ENCODE measurements around the gene POMT1. TPM values are rescaled to one million over a fixed set of nuclear protein-coding genes. Genes with fewer than 3 reads are reported as not detected.

Gene POMT1
- total RNA-seq, 1 donor: 32.6 TPM

DNA sequence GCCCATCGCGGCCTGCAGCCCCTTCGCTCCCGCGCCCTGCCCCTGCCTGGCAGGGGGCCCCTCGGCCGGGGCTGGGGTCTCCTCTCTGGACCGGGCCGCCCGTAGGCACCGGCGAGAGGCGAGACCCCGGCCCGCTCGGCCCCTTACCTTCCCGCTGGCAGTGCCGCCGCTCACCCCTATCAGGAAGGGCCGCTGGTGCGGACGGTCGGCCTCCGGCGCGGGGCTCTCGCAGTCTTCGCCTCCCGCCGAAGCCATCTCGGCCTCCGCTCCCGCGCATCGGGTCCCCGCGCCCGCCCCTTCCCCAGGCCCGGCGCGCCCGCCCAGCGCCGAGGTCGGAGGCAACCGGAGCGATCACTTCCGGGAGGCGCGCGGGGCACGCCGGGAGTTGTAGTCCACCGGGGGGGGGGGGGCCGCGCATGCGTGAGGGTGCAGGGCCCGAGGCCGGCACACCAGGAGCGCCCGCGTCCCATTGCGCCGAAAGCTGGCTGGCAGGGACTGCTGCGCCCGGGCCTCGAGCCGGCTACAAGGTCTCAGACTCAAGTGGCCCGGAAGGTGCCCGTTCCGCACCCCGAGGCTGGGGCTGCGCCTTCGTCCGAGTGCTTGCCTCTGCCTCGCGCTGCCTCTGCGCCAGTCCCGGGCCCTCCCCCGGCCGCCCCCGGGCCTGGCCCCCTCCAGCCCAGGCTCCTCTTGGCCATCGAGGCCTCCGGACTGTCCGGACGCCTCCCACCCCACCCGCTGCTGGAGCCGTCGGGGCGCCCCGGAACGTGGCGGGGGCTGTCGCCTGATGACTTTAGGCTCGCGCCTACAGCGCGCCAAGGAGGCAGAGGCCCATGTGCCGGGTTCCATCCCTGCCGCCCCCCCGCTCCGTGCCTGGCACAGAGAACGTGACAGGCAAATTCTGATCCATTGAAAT lies 28.5 kb downstream of the POMT1 start, which contains the start of gene UCK1:
Gene UCK1 (minus strand): TSS at position 344 of the 913 bp plus-strand sequence. CDS start 89 bp downstream, at position 255.
- H3K9me3 ChIP-seq (ENCODE audit: low read depth, low read length): no peaks in the 10 kb centered on the region
- peak; percentile 100 for DNase-seq (ENCODE audit: insufficient read length, low spot score, missing footprints)
- H3K4me3 ChIP-seq (ENCODE audit: insufficient read depth, low read length): peak within 1 kb of the TSS; percentile 85
- H3K4me1 ChIP-seq (ENCODE audit: insufficient read depth, low read length): peaks cover 7% of the 10 kb centered on the region
- peak within 1 kb of the TSS; percentile 85 for H2AFZ ChIP-seq (ENCODE audit: low read length)
- no peaks in the 10 kb centered on the region for H3K27me3 ChIP-seq (ENCODE audit: insufficient read depth, low read length)
- TF ChIP-seq, protein P1, sequence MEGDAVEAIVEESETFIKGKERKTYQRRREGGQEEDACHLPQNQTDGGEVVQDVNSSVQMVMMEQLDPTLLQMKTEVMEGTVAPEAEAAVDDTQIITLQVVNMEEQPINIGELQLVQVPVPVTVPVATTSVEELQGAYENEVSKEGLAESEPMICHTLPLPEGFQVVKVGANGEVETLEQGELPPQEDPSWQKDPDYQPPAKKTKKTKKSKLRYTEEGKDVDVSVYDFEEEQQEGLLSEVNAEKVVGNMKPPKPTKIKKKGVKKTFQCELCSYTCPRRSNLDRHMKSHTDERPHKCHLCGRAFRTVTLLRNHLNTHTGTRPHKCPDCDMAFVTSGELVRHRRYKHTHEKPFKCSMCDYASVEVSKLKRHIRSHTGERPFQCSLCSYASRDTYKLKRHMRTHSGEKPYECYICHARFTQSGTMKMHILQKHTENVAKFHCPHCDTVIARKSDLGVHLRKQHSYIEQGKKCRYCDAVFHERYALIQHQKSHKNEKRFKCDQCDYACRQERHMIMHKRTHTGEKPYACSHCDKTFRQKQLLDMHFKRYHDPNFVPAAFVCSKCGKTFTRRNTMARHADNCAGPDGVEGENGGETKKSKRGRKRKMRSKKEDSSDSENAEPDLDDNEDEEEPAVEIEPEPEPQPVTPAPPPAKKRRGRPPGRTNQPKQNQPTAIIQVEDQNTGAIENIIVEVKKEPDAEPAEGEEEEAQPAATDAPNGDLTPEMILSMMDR (IDR thresholded peaks at IDR 0.05; ENCODE audit: extremely low read depth, low read depth, low read length): no peak
- H4K20me1 ChIP-seq (ENCODE audit: insufficient read depth, low read length): peaks cover 5% of the 10 kb centered on the region
- peak within 1 kb of the TSS; percentile 56 for H3K27ac ChIP-seq (ENCODE audit: low read depth, low read length)
- peaks cover 17% of the 10 kb centered on the region for H3K79me2 ChIP-seq (ENCODE audit: insufficient read depth, low read length)
- peak within 1 kb of the TSS; percentile 94 for H3K4me2 ChIP-seq (ENCODE audit: insufficient read depth, low read length)
- peaks cover 22% of the 10 kb centered on the region for H3K36me3 ChIP-seq (ENCODE audit: insufficient read depth, low read length)

- DNase-seq (ENCODE audit: insufficient read length, low spot score, missing footprints): no peak
- H3K27ac ChIP-seq (ENCODE audit: low read depth, low read length): no peak overlapping the region
- no peak overlapping the region for H3K4me3 ChIP-seq (ENCODE audit: insufficient read depth, low read length)
- peaks cover 4% of the 10 kb centered on the region for H4K20me1 ChIP-seq (ENCODE audit: insufficient read depth, low read length)
- H3K36me3 ChIP-seq (ENCODE audit: insufficient read depth, low read length): no peaks in the 10 kb centered on the region
- no peak overlapping the region for H3K4me2 ChIP-seq (ENCODE audit: insufficient read depth, low read length)
- no peaks in the 10 kb centered on the region for H3K9me3 ChIP-seq (ENCODE audit: low read depth, low read length)
- no peak overlapping the region for H2AFZ ChIP-seq (ENCODE audit: low read length)
- peaks cover 6% of the 10 kb centered on the region for H3K4me1 ChIP-seq (ENCODE audit: insufficient read depth, low read length)
- H3K79me2 ChIP-seq (ENCODE audit: insufficient read depth, low read length): peaks cover 13% of the 10 kb centered on the region
- TF ChIP-seq, protein P1 (IDR thresholded peaks at IDR 0.05; ENCODE audit: extremely low read depth, low read depth, low read length): no peak
- peaks cover 2% of the 10 kb centered on the region for H3K27me3 ChIP-seq (ENCODE audit: insufficient read depth, low read length)
Measured at GRCh38 chr9:131534721-131535237, 32.1 kb downstream of the POMT1 start.

DNA sequence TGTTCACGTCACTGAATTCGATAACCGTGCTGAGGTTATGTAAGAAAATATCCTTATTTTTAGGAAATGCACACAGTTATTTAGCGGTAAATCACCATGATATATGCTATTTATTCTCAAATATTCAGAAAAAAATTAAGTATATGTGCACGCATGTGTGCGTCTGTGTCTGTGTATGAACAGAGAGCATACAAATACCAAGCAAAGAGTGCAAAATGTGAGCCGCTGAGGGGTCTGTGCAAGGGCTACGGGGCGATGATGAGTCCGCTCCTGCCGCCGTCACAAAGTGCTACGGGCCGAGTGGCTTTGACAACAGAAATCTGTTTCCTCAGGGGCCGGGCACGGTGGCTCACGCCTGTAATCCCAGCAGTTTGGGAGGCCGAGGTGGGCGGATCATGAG lies 35.2 kb downstream of the POMT1 start:
- H3K79me2 ChIP-seq (ENCODE audit: insufficient read depth, low read length): no peaks in the 10 kb centered on the region
- H3K27ac ChIP-seq (ENCODE audit: low read depth, low read length): no peak overlapping the region
- H3K36me3 ChIP-seq (ENCODE audit: insufficient read depth, low read length): no peaks in the 10 kb centered on the region
- H3K4me2 ChIP-seq (ENCODE audit: insufficient read depth, low read length): no peak overlapping the region
- peak; percentile 68 for DNase-seq (ENCODE audit: insufficient read length, low spot score, missing footprints)
- no peaks in the 10 kb centered on the region for H3K4me1 ChIP-seq (ENCODE audit: insufficient read depth, low read length)
- no peak overlapping the region for H2AFZ ChIP-seq (ENCODE audit: low read length)
- TF ChIP-seq, protein P1 (IDR thresholded peaks at IDR 0.05; ENCODE audit: extremely low read depth, low read depth, low read length): no peak
- H3K4me3 ChIP-seq (ENCODE audit: insufficient read depth, low read length): no peak overlapping the region
- no peaks in the 10 kb centered on the region for H3K9me3 ChIP-seq (ENCODE audit: low read depth, low read length)
- no peaks in the 10 kb centered on the region for H4K20me1 ChIP-seq (ENCODE audit: insufficient read depth, low read length)
- H3K27me3 ChIP-seq (ENCODE audit: insufficient read depth, low read length): peaks cover 7% of the 10 kb centered on the region

Measured in osteoblast (primary cell).